ENCODE measurements around the gene PGP.

The PGP gene

DNA sequence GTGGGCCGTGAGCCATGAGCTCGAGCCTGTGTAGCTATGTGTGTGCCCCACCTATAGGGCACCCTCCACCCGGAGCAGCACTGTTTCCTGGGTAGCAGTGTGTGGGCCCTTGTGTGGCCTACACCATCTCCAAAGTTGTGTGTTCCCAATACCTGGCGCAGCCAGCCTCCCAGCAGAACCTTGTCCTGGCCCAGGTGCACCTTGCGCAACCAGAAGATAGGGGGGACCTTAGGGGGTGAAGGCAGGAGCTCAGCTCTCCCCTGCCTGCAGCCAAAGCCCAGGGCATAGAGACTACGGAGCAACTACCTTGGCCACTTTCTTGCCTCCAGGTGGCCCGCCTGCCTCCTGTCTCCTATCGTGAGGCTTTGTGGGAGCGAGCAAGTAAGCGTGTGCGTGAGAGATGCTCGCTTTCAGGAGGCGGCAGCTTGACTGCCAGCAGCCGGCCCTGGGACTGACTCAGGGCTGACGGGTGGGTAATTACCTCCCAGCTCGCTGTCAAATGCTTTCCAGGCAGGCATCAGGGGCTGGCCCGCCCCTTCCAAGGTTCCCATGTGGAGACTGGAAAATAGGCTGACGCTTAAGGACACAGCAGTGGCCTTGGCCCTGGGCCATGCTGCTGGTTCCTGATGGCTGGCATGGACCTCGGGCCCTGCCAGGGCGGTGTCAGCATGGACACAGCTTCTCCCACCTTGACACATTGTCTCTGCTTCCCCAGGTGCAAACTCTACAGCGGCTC, 40.1 kb downstream of the PGP start:
- TF ChIP-seq, protein P1, sequence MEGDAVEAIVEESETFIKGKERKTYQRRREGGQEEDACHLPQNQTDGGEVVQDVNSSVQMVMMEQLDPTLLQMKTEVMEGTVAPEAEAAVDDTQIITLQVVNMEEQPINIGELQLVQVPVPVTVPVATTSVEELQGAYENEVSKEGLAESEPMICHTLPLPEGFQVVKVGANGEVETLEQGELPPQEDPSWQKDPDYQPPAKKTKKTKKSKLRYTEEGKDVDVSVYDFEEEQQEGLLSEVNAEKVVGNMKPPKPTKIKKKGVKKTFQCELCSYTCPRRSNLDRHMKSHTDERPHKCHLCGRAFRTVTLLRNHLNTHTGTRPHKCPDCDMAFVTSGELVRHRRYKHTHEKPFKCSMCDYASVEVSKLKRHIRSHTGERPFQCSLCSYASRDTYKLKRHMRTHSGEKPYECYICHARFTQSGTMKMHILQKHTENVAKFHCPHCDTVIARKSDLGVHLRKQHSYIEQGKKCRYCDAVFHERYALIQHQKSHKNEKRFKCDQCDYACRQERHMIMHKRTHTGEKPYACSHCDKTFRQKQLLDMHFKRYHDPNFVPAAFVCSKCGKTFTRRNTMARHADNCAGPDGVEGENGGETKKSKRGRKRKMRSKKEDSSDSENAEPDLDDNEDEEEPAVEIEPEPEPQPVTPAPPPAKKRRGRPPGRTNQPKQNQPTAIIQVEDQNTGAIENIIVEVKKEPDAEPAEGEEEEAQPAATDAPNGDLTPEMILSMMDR (IDR thresholded peaks at IDR 0.05; ENCODE audit: insufficient read depth, low read length, poor library complexity, severe bottlenecking): no peak
- no peak for DNase-seq (ENCODE audit: extremely low read depth, insufficient read length)
- H3K27me3 ChIP-seq (replicated peaks; ENCODE audit: control insufficient read depth, insufficient read depth, low read length): no peaks in the 10 kb centered on the region
- no peak overlapping the region for H3K4me3 ChIP-seq (replicated peaks; ENCODE audit: low read depth, low read length)
- H3K36me3 ChIP-seq (ENCODE audit: control insufficient read depth, insufficient read depth, low read length): peaks cover 33% of the 10 kb centered on the region

DNA sequence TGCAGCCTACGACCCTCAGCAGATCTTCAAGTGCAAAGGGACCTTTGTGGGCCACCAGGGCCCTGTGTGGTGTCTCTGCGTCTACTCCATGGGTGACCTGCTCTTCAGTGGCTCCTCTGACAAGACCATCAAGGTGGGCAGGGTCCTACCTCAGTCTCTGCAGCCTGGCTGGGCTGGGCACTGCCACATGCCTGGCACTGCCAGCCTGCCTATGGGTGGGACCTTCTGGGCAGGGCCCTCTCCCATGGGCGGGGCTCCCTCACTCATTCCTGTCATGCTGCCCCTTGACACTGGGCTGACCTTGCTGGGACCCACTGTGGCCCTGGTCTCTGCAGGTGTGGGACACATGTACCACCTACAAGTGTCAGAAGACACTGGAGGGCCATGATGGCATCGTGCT, 40.7 kb downstream of the PGP start:
- Histone ChIP-seq H3K4me3 (replicated peaks; ENCODE audit: low read depth, low read length) (no peak overlapping the region), H3K36me3 (ENCODE audit: control insufficient read depth, insufficient read depth, low read length) (peaks cover 33% of the 10 kb centered on the region)
- TF ChIP-seq, protein P1 (IDR thresholded peaks at IDR 0.05; ENCODE audit: insufficient read depth, low read length, poor library complexity, severe bottlenecking): no peak

DNA sequence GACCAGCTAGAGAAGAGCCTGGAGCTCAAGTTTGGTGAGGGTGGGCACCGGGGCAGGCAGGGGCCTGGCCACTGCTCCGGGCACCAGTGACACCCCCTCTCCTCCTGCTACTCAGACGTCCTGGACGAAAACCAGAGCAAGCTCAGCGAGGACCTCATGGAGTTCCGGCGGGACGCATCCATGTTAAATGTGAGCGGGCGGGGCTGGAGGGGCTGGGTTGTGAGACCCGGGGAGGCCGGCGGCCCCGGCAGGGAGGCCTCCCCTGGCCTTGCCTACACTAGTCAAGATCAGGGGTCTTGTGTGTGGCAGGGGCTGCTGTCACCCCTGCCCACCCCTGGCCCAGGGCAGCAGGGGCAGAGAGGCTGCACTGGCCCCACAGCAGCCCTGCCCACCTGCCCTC, 41.3 kb downstream of the PGP start:
- no peak for DNase-seq (ENCODE audit: extremely low read depth, insufficient read length)
- TF ChIP-seq, protein P1 (IDR thresholded peaks at IDR 0.05; ENCODE audit: insufficient read depth, low read length, poor library complexity, severe bottlenecking): no peak
- Histone ChIP-seq H3K4me3 (replicated peaks; ENCODE audit: low read depth, low read length) (no peak overlapping the region), H3K36me3 (ENCODE audit: control insufficient read depth, insufficient read depth, low read length) (peaks cover 36% of the 10 kb centered on the region), H3K27me3 (replicated peaks; ENCODE audit: control insufficient read depth, insufficient read depth, low read length) (no peaks in the 10 kb centered on the region)

More for the DNA sequence above, 40.7 kb downstream of the PGP start:
- DNase-seq (ENCODE audit: extremely low read depth, insufficient read length): no peak
- no peaks in the 10 kb centered on the region for H3K27me3 ChIP-seq (replicated peaks; ENCODE audit: control insufficient read depth, insufficient read depth, low read length)

DNA sequence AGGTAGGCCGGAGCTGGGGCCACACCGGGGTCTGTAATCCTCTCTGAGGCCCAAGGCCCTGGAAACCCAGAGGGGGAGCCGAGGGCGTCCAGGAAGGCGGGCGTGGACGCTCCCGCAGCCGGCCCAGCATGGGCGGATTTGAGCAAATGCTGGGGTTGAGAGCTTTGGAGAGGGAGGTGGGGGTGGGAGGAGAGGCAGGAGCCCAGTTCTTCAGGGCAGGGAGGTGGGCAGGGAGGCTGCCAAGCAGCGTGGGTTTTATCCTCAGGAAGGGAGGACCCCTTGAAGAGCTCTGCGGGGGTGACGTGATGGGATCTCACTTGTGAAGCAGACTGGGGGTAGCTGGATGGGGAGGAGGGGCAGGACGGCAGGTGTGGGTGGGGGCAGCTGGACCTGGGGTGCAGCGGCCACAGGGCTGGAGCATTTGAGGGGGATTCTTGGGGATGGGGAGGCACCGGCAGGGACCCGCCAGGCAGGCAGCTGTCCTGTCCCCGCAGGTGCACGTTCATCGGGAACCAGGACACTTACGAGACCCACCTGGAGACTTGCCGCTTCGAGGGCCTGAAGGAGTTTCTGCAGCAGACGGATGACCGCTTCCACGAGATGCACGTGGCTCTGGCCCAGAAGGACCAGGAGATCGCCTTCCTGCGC, 41.8 kb downstream of the PGP start:
- peaks cover 40% of the 10 kb centered on the region for H3K36me3 ChIP-seq (ENCODE audit: control insufficient read depth, insufficient read depth, low read length)
- no peak overlapping the region for H3K4me3 ChIP-seq (replicated peaks; ENCODE audit: low read depth, low read length)
- H3K27me3 ChIP-seq (replicated peaks; ENCODE audit: control insufficient read depth, insufficient read depth, low read length): no peaks in the 10 kb centered on the region
- TF ChIP-seq, protein P1 (IDR thresholded peaks at IDR 0.05; ENCODE audit: insufficient read depth, low read length, poor library complexity, severe bottlenecking): no peak
- no peak for DNase-seq (ENCODE audit: extremely low read depth, insufficient read length)

DNA sequence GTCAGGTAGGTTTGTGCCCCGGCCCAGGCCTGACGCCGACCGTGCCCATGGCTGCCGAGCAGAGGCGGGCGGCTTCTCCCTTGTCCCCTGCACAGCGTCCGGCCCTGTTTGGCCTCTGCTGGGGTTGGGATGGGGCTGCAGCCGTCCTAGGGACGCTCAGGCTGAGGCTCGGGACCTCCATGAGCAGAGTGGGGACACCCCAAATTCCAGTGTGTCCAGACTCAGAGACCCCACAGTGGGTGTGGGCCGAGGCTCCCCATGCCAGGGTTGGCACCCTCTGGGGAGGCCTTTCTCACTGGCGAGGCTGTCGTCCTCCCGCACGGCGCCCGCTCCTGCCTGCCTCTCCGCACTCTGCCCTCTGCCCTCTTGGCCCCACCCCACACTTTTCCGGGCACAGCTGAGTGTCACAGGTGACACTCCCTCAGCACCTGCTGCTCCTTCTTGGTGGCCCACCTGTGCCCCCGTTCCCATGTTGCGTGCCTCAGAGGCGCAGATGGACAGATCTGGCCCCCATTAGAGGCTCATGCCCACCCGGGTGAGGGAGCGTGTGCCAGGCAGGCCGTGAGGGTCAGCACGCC, 43.0 kb downstream of the PGP start:
- peaks cover 37% of the 10 kb centered on the region for H3K36me3 ChIP-seq (ENCODE audit: control insufficient read depth, insufficient read depth, low read length)
- TF ChIP-seq, protein P1 (IDR thresholded peaks at IDR 0.05; ENCODE audit: insufficient read depth, low read length, poor library complexity, severe bottlenecking): no peak
- no peak overlapping the region for H3K4me3 ChIP-seq (replicated peaks; ENCODE audit: low read depth, low read length)

More for the DNA sequence above, 43.0 kb downstream of the PGP start:
- no peak for DNase-seq (ENCODE audit: extremely low read depth, insufficient read length)
- no peaks in the 10 kb centered on the region for H3K27me3 ChIP-seq (replicated peaks; ENCODE audit: control insufficient read depth, insufficient read depth, low read length)
